LNCaP clone FGC (cell line): ENCODE results near the gene ZBTB20.

ENCODE experiments used
- DNase-seq: peaks from one replicate; pipeline ENCODE4 v3.0.0-alpha.2; 2011; ENCODE audit warnings: low read depth
- H3K4me3 ChIP-seq: 2 replicates; pipeline ENCODE4 v1.5.1; 2011; ENCODE audit warnings: mild to moderate bottlenecking, low read depth, low read length, control low read depth
- TF ChIP-seq, protein P1 (sequence below): IDR thresholded peaks from 2 replicates; pipeline ENCODE4 v1.5.1; 2012; ENCODE audit warnings: mild to moderate bottlenecking; ENCODE audit not compliant: control insufficient read depth, insufficient read depth; ENCODE audit errors: extremely low read depth

The ZBTB20 gene

DNA sequence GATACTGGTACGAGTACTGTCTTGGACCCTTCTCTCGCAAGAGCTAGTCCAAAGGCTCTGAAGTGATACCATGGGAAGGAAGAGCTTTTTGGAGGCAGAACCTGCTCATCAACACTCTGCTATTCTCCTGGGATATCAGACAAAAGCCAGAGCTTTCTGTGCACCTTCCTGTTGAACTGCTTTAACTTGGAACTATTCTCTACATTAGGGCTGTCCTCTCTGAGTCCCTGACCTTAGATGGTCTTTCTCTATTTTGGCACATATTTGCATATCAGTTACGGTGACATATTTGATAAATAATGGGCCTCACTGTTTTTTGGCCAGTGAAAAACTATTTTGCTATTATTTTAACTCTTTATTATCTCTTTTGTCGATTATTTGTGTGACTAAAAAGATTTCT is 706.4 kb downstream of the ZBTB20 start:
- TF ChIP-seq, protein P1, sequence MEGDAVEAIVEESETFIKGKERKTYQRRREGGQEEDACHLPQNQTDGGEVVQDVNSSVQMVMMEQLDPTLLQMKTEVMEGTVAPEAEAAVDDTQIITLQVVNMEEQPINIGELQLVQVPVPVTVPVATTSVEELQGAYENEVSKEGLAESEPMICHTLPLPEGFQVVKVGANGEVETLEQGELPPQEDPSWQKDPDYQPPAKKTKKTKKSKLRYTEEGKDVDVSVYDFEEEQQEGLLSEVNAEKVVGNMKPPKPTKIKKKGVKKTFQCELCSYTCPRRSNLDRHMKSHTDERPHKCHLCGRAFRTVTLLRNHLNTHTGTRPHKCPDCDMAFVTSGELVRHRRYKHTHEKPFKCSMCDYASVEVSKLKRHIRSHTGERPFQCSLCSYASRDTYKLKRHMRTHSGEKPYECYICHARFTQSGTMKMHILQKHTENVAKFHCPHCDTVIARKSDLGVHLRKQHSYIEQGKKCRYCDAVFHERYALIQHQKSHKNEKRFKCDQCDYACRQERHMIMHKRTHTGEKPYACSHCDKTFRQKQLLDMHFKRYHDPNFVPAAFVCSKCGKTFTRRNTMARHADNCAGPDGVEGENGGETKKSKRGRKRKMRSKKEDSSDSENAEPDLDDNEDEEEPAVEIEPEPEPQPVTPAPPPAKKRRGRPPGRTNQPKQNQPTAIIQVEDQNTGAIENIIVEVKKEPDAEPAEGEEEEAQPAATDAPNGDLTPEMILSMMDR, result no peak
- no peak overlapping the region for H3K4me3 ChIP-seq
- no peak for DNase-seq

GRCh38 chr3:114439284-114439683 is 707.8 kb downstream of the ZBTB20 start:
- no peak overlapping the region for H3K4me3 ChIP-seq
- no peak for DNase-seq
- TF ChIP-seq, protein P1, result no peak

GRCh38 chr3:114437897-114438296 is 709.2 kb downstream of the ZBTB20 start:
- DNase-seq, result no peak
- TF ChIP-seq, protein P1, result no peak
- H3K4me3 ChIP-seq, result no peak overlapping the region

- TF ChIP-seq, protein P1, result no peak
- DNase-seq, result no peak
These were observed 710.9 kb downstream of the ZBTB20 start for GRCh38 chr3:114436182-114436581.

GRCh38 chr3:114435386-114436115 is 711.5 kb downstream of the ZBTB20 start:
- DNase-seq, result no peak
- TF ChIP-seq, protein P1, result no peak
- H3K4me3 ChIP-seq, result no peak overlapping the region

More at GRCh38 chr3:114436182-114436581, 710.9 kb downstream of the ZBTB20 start:
- H3K4me3 ChIP-seq, result no peak overlapping the region

GRCh38 chr3:114432310-114432709 is 714.8 kb downstream of the ZBTB20 start:
- DNase-seq, result no peak
- no peak overlapping the region for H3K4me3 ChIP-seq
- TF ChIP-seq, protein P1, result no peak
